GM18520 (cell line): ENCODE measurements around the gene APOBEC3C.
"Not testable (repeated sequence)": the region's sequence is repeated elsewhere in the genome, so short reads cannot be mapped to it uniquely, and the experiment has no call there.

Experiments used
- ATAC-seq: cut with Tn5 transposase; IDR thresholded peaks from one replicate; pipeline ENCODE4 v1.9.1; 2021; ENCODE audit not compliant: unreplicated experiment

APOBEC3C gene

GRCh38 chr22:38981992-38982927 lies 31.8 kb upstream of the APOBEC3C start, which contains the start of gene APOBEC3B:
Gene APOBEC3B, plus strand, starts transcription at chr22:38982347. Its CDS starts 107 bp downstream, at chr22:38982454.
- ATAC-seq: peak; percentile 41

- ATAC-seq: no peak
These were observed 29.8 kb upstream of the APOBEC3C start for GRCh38 chr22:38984224-38984623.

- ATAC-seq: peak; percentile 66
These were observed 29.0 kb upstream of the APOBEC3C start for GRCh38 chr22:38984784-38985757.

DNA sequence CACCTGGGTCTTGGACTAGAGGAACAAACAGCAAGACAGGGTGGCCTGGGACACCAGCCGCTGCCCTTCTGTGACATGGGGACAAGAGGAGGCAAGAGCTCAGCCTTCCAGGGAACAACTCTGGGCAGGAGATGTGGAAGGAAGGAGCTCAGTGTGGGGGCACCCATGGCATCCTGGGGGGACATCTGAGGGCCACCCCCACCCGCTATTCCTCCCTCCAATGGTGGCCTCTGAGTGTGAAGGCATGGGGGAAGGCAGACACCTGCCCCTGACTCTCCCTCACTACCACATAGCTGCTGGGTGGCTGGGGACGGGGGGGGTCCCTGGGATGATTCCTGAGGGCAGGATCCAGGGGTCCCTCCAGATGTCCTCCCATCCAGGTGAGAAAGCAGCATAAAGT lies 27.4 kb upstream of the APOBEC3C start:
- no peak for ATAC-seq

GRCh38 chr22:38987171-38987895 lies 26.7 kb upstream of the APOBEC3C start:
- no peak for ATAC-seq

DNA sequence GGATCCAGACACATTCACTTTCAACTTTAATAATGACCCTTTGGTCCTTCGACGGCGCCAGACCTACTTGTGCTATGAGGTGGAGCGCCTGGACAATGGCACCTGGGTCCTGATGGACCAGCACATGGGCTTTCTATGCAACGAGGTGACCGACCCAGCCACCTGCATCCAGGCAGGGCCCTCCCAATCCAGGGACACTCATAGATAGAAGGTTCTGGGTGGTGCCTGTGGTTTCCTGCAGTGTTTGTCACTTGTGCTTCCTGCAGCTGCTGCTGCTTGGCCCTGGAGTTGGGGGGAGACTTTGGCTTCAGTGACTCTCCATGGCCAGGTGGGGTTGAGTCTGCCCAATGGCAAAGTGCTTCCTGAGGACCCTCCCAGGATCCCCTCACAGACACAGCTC lies 24.6 kb upstream of the APOBEC3C start:
- no peak for ATAC-seq

DNA sequence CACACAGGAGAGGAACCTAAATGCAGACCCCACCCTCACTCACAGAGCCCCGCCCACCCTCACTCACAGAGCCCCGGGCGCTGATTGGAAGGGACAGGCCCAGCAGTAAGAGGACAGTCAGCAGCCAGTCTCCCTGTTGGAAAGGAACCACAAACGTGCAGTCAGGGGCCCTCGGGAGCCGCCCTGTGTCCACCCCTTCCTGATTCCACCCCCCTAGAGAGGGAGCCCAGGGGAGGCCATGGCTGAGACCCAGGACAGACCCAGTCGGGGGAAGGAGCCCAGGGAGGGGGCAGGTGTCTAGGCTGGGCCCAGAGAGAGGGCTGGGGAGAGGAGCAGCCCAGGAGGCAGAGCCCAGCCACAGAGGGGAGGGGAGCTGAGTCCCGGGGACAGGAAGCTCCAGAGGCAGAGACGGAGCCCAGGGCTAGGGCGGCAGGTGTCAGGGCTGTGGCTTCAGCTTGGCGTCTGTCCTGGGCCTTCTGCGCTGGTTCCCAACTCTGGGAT lies 21.1 kb upstream of the APOBEC3C start:
- not testable (repeated sequence) for ATAC-seq

DNA sequence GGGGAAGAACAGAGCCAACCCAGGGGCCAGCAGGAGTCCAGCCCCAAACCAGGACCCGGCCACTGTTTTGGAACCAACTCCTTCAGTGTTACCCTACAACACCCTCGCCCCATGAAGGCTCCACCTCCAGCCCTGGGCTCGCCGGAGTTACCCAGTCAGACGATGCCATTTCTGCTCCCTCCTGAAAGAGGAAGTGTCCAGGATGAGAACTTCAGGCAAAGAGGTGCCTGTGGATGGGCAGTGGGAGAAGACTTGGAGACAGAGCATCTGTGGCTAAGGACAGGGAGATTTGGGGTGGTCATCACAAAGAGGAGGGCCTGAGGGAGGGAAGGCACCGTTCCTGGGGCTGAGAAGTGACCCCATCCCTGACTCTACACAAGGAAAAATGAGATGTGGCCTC lies 18.0 kb upstream of the APOBEC3C start:
- no peak for ATAC-seq

GRCh38 chr22:38997518-38997917 lies 16.5 kb upstream of the APOBEC3C start:
- ATAC-seq: no peak

GRCh38 chr22:39003165-39003638 lies 10.9 kb upstream of the APOBEC3C start:
- ATAC-seq: peak; percentile 64

GRCh38 chr22:39007177-39007576 lies 6.9 kb upstream of the APOBEC3C start:
- no peak for ATAC-seq

- not testable (repeated sequence) for ATAC-seq
These were observed 5.7 kb upstream of the APOBEC3C start for GRCh38 chr22:39008271-39008850.

- ATAC-seq: no peak
These were observed 3.1 kb upstream of the APOBEC3C start for GRCh38 chr22:39010946-39011345.

DNA sequence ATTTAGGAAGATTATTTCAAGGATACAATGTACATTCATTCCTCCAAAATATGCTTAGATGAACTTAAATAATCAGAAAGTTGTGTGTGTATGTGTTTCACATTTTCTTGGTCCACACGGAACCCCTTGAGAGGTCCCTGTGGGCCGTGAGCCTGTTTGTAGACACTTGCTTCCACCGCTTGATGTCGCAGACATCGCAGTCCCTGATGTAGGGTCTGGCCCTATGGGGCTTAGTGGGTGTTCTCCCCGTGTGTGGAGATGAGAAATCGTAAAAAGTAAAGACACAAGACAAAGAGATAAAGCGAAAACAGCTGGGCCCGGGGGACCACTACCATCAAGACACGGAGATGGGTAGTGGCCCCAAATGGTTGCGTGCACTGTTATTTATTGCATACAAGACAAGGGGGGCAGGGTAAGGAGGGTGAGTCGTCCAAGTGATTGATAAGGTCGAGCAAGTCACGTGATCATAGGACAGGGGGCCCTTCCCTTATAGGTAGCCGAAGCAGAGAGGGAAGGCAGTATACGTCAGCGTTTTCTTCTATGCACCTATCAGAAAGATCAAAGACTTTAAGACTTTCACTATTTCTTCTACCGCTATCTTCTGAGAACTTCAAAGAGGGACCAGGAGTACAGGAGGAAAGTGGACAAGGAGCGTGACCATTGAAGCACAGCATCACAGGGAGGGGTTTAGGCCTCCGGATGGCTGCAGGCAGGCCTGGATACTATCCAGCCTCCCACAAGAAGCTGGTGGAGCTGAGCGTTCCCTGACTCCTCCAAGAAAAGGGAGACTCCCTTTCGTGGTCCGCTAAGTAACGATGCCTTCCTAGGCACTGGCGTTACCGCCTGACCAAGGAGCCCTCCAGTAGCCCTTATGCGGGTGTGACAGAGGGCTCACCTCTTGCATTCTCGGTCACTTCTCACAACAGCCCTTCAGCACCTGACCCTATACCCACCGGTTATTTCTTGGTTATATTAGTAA lies 1.2 kb upstream of the APOBEC3C start:
- ATAC-seq: no peak

GRCh38 chr22:39013561-39013941 lies 506 bp upstream of the APOBEC3C start:
- ATAC-seq: not testable (repeated sequence)

- not testable (repeated sequence) for ATAC-seq
These were observed 665 bp downstream of the APOBEC3C start for GRCh38 chr22:39014723-39015121.

DNA sequence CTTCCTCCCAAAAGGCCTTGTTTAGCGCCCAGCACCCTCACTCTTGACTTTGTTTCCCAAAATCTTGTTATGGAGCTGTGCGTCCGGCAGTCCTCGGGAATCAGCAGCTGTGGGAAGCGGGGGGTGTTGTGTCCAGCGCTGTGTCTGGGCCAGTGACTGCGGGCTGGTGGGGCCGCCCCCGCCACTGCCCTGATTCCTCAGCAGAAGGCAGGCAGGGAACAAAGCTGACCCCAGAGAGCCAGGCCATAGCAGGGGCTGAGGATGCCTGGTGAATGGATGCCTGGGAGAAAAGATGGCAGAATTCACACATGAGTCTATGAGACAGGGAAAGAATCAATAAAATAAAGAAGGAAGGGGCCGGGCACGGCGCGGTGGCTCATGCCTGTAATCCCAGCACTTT lies 2.5 kb downstream of the APOBEC3C start:
- ATAC-seq: no peak

DNA sequence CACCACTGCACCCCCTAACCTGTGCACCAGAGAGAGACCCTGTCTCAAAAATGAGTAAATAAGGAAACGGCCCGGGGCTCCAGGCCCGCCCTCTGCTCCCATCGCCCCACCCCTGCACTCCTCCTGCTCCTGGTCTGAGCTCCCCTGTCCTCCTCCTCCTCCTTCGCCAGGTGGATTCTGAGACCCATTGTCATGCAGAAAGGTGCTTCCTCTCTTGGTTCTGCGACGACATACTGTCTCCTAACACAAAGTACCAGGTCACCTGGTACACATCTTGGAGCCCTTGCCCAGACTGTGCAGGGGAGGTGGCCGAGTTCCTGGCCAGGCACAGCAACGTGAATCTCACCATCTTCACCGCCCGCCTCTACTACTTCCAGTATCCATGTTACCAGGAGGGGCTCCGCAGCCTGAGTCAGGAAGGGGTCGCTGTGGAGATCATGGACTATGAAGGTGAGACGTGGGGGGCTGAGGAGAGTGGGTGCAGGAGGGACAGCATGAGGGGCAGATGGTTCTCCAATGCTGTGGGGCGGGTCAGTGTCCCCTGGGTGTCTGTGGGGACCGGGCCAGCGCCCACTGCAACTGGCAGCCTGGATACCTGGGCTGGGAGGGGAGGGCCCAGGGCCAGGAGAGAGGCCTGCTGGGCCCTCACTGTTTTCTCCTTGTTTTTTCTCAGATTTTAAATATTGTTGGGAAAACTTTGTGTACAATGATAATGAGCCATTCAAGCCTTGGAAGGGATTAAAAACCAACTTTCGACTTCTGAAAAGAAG lies 3.7 kb downstream of the APOBEC3C start:
- ATAC-seq: no peak
